ENCODE results near the gene TMEM138.

- TF ChIP-seq CTCF (IDR thresholded peaks at IDR 0.05; ENCODE audit: low read depth, low read length, poor library complexity, severe bottlenecking): no peak
- no peak for TF ChIP-seq EZH2phosphoT487 (IDR thresholded peaks at IDR 0.05; ENCODE audit: borderline replicate concordance, low read length)
Observed at GRCh38 chr11:61350336-61350735, 11.8 kb upstream of the TMEM138 start.
